PC-9 (cell line): Measurements from ENCODE around the gene MYO19. TPM values are rescaled to one million over a fixed set of nuclear protein-coding genes. Genes with fewer than 3 reads are reported as not detected.

Source experiments
- Bru-seq: library from RNA; stranded (reverse); fragments of 400-500 nt; gene quantifications from one replicate; lab custom pipeline; 2021; lab: Mats Ljungman, UMichigan
- BruChase-seq, 2 experiments: library from RNA; stranded (reverse); fragments of 400-500 nt; gene quantifications; one replicate each; lab custom pipeline; 2021; lab: Mats Ljungman, UMichigan
- BruUV-seq: library from RNA; stranded (reverse); fragments of 400-500 nt; replicated peaks from 2 replicates; lab custom pipeline; 2021; lab: Mats Ljungman, UMichigan
- CTCF ChIA-PET: fragments of 300-600 bp; sonication (Branson Sonifier 250); formaldehyde crosslinking; loops from one replicate; lab custom pipeline; 2022; ENCODE audit warnings: antibody characterized with exemption; lab: Charles Lee
- POLR2A ChIA-PET: fragments of 300-600 bp; sonication (Branson Sonifier 250); formaldehyde crosslinking; loops from one replicate; lab custom pipeline; 2022; ENCODE audit warnings: antibody characterized with exemption; ENCODE audit not compliant: unreplicated experiment; lab: Charles Lee
- DNase-seq, 2 experiments: peaks; one replicate each; pipeline versions ENCODE4 v3.0.0 to v3.0.0-alpha.2; 2015 to 2022; ENCODE audit warnings: mixed read lengths in 1 of 2
- H2AFZ ChIP-seq: fragments of 200-600 bp; sonication (generic); 2 replicates; pipeline ENCODE4 v1.8.1; 2017; ENCODE audit warnings: antibody characterized with exemption
- H3F3A ChIP-seq: fragments of 200-600 bp; sonication (generic); 2 replicates; pipeline ENCODE4 v1.8.1; 2017; ENCODE audit warnings: antibody characterized with exemption, mild to moderate bottlenecking, low read depth; ENCODE audit not compliant: insufficient read depth
- H3K27ac ChIP-seq: fragments of 200-600 bp; sonication (generic); 2 replicates; pipeline ENCODE4 v1.6.1; 2016; ENCODE audit warnings: mixed run types
- H3K27me3 ChIP-seq: fragments of 200-600 bp; sonication (generic); 2 replicates; pipeline ENCODE4 v1.6.1; 2016; ENCODE audit warnings: low read depth, mixed run types; ENCODE audit not compliant: insufficient read depth
- H3K36me3 ChIP-seq: fragments of 200-600 bp; sonication (generic); 2 replicates; pipeline ENCODE4 v1.6.1; 2016; ENCODE audit warnings: low read depth, mixed run types
- H3K4me1 ChIP-seq: fragments of 200-600 bp; sonication (generic); replicated peaks from 2 replicates; pipeline ENCODE4 v1.6.1; 2016; ENCODE audit warnings: mixed run types; ENCODE audit not compliant: insufficient read depth
- H3K4me2 ChIP-seq: fragments of 200-600 bp; sonication (generic); 2 replicates; pipeline ENCODE4 v1.6.1; 2017; ENCODE audit warnings: mixed run types
- H3K4me3 ChIP-seq: fragments of 200-600 bp; sonication (generic); 2 replicates; pipeline ENCODE4 v1.6.1; 2016; ENCODE audit warnings: mixed run types
- H3K79me2 ChIP-seq: fragments of 200-600 bp; sonication (generic); 2 replicates; pipeline ENCODE4 v1.6.1; 2017; ENCODE audit warnings: low read depth, mixed run types
- H3K9me2 ChIP-seq: fragments of 200-600 bp; sonication (generic); 2 replicates; pipeline ENCODE4 v1.8.1; 2017; ENCODE audit warnings: mild to moderate bottlenecking; ENCODE audit not compliant: insufficient read depth
- H3K9me3 ChIP-seq: fragments of 200-600 bp; sonication (generic); 2 replicates; pipeline ENCODE4 v1.8.1; 2016; ENCODE audit warnings: low read depth; ENCODE audit not compliant: insufficient read depth
- H4K20me1 ChIP-seq: fragments of 200-600 bp; sonication (generic); 2 replicates; pipeline ENCODE4 v1.8.1; 2017; ENCODE audit not compliant: insufficient read depth
- EZH2 ChIP-seq: fragments of 200-600 bp; sonication (generic); IDR thresholded peaks from 2 replicates; pipeline ENCODE4 v1.8.0; 2017; ENCODE audit warnings: antibody characterized with exemption, low read depth
- intact Hi-C: fragments of 100-400 bp; cut with micrococcal nuclease; formaldehyde crosslinking; loops from one replicate; pipeline ENCODE4 v1.10.0; 2022; ENCODE audit not compliant: unreplicated experiment
- long read RNA-seq: library from polyadenylated mRNA; stranded (forward); transcript quantifications from one replicate; pipeline ENCODE4 v2.0.0, GENCODE V29; 2022
- total RNA-seq: library from RNA; stranded (reverse); gene quantifications from 2 replicates; pipeline ENCODE4 v1.2.3, GENCODE V29; 2021
- TF ChIP-seq, protein P1 (sequence below): fragments of 200-600 bp; sonication (generic); conservative IDR thresholded peaks from 2 replicates; pipeline ENCODE4 v1.6.1; 2017; ENCODE audit warnings: mixed run types, antibody characterized with exemption, mild to moderate bottlenecking, moderate library complexity

MYO19 gene
- total RNA-seq (110 and 115 TPM in 2 replicates), Bru-seq, nascent RNA (percentile 84 among the genes with signal in this experiment), BruChase-seq, experiment 1, labeled RNA remaining after a 2-hour chase (percentile 89 among the genes with signal in this experiment), BruChase-seq, experiment 2, labeled RNA remaining after a 6-hour chase (percentile 92 among the genes with signal in this experiment)
- long read RNA-seq, full-length matches to known transcripts, result 8 of 38 reads
- long read RNA-seq, partial matches to known transcripts, result 10 of 38 reads
- long read RNA-seq, other reads (novel, unspliced or antisense), result 20 of 38 reads

DNA sequence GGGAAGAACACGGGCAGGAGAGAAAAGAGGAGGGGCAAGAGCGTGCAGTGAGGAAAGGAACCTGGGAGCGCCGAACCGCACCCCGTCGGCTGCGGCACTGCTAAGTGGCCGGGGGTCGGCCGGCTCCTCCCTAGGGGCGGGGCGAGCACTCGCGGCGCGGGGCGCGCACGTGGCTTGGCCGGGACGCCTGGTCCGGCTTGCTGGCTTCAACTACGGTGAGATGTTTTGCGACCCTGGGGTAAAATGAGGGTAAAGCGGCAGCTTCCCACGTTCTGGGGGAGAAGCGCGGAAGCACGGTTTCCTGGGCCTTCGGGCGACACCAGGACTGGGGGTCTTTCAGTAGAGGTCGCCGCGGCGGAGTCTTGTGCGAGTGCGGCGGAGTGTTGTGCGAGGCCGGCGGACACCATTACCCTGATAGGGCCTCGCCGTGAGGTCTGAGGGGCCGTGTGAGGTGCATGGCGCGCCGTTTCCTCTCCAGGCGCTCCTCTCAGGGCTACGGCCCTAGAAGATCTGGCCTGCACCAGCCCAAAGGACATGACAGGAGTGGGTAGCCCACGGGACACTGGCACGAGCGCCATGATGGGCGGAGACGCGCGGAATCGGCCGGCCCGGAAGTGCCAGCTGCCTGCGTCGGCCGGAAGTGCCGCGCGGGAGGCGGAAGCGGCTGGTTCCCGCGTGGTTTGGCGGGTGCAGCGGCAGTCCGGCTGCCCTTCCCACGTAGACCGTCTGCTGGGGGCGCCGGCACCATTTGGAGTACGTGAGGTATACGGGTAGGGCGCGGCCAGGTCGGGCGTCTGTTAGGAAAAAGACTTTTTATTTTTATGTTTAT lies at the start of gene MYO19, which contains the start of gene PIGW:
MYO19 (minus strand) TSS at position 29 of the 829 bp plus-strand sequence. CDS start 2,330 bp downstream, outside the sequence.
PIGW (plus strand) TSS at position 148 of the 829 bp plus-strand sequence. CDS start 2,115 bp downstream, outside the sequence.
- intact Hi-C loops, result loop anchor here (1.0 to 2.0 kb wide), 2 partner anchors 9 to 48 kb away; partner anchors contain the start of genes GGNBP2 and ZNHIT3
- Histone ChIP-seq H3K27ac (peak within 1 kb of the TSS; percentile 91), H3K9me2 (no peaks in the 10 kb centered on the region), H4K20me1 (no peaks in the 10 kb centered on the region), H3K4me1 (peaks cover 15% of the 10 kb centered on the region; the same call in 1 of the 2 replicates), H2AFZ (peak within 1 kb of the TSS; percentile 98), H3K36me3 (peaks cover 5% of the 10 kb centered on the region; the same call in 1 of the 2 replicates), H3K79me2 (peaks cover 49% of the 10 kb centered on the region), H3K9me3 (no peaks in the 10 kb centered on the region), H3K27me3 (no peaks in the 10 kb centered on the region), H3K4me3 (peak within 1 kb of the TSS; percentile 99), H3F3A (peaks cover 22% of the 10 kb centered on the region; the same call in 1 of the 2 replicates), H3K4me2 (peak within 1 kb of the TSS; percentile 94)
- peak; percentile 82 to 93 for DNase-seq
- BruUV-seq, result no TSS peak
- POLR2A ChIA-PET, result interaction anchor here (0.6 to 1.0 kb wide), 3 partner anchors 10 to 803 kb away, joined by 3 to 5 read pairs (median 3); partner anchors contain the start of genes GGNBP2 and RASL10B
- TF ChIP-seq, protein P1, sequence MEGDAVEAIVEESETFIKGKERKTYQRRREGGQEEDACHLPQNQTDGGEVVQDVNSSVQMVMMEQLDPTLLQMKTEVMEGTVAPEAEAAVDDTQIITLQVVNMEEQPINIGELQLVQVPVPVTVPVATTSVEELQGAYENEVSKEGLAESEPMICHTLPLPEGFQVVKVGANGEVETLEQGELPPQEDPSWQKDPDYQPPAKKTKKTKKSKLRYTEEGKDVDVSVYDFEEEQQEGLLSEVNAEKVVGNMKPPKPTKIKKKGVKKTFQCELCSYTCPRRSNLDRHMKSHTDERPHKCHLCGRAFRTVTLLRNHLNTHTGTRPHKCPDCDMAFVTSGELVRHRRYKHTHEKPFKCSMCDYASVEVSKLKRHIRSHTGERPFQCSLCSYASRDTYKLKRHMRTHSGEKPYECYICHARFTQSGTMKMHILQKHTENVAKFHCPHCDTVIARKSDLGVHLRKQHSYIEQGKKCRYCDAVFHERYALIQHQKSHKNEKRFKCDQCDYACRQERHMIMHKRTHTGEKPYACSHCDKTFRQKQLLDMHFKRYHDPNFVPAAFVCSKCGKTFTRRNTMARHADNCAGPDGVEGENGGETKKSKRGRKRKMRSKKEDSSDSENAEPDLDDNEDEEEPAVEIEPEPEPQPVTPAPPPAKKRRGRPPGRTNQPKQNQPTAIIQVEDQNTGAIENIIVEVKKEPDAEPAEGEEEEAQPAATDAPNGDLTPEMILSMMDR, result no peak
- no peak for TF ChIP-seq EZH2
- CTCF ChIA-PET, result no interaction called here

DNA sequence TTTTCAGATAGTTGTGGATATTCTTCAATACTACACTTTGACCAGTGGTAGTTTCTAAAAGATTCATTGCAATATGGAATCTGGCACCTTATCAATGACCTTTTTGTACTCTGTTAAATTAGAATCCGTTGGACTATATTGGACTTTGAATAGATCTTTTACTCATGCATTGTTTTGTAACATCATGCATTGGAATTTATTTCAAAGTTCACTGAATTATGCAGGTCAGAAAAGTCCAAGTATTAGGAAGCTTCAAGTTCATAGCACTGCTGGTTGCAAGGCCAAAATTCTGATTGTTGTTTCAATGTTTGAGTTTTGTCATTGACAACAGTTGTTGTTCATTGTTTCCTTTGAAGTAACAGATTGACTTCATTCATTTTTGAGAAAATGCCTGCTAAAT lies 49.1 kb upstream of the MYO19 start:
- H3K36me3 ChIP-seq, result peaks cover 34% of the 10 kb centered on the region
- no peak overlapping the region for H3K4me2 ChIP-seq
- H2AFZ ChIP-seq, result no peak overlapping the region
- no peak for TF ChIP-seq EZH2
- TF ChIP-seq, protein P1, result no peak
- ChIA-PET POLR2A (no interaction called here), CTCF (no interaction called here)
- no peak overlapping the region for H3K4me3 ChIP-seq
- H3K4me1 ChIP-seq, result no peaks in the 10 kb centered on the region
- H3K9me3 ChIP-seq, result no peaks in the 10 kb centered on the region
- no peaks in the 10 kb centered on the region for H3K27me3 ChIP-seq
- no peak for DNase-seq
- intact Hi-C loops, result no loop called here
- BruUV-seq, result no TSS peak
- no peaks in the 10 kb centered on the region for H3K79me2 ChIP-seq
- no peaks in the 10 kb centered on the region for H3K9me2 ChIP-seq
- no peak overlapping the region for H3K27ac ChIP-seq
- peaks cover 7% of the 10 kb centered on the region; the same call in 1 of the 2 replicates for H3F3A ChIP-seq
- H4K20me1 ChIP-seq, result peaks cover 18% of the 10 kb centered on the region; the same call in 1 of the 2 replicates

- H3K79me2 ChIP-seq, result peaks cover 8% of the 10 kb centered on the region; the same call in 1 of the 2 replicates
- H3F3A ChIP-seq, result no peaks in the 10 kb centered on the region; the same call in 1 of the 2 replicates
- no peak overlapping the region for H3K4me2 ChIP-seq
- no peak overlapping the region for H2AFZ ChIP-seq
- no TSS peak for BruUV-seq
- TF ChIP-seq EZH2, result no peak
- TF ChIP-seq, protein P1, result no peak
- no peak for DNase-seq
- intact Hi-C loops, result no loop called here
- no peaks in the 10 kb centered on the region for H3K27me3 ChIP-seq
- H3K9me2 ChIP-seq, result no peaks in the 10 kb centered on the region
- H4K20me1 ChIP-seq, result peaks cover 29% of the 10 kb centered on the region
- CTCF ChIA-PET, result no interaction called here
- POLR2A ChIA-PET, result no interaction called here
- H3K4me3 ChIP-seq, result no peak overlapping the region
- H3K36me3 ChIP-seq, result peaks cover 37% of the 10 kb centered on the region
- no peaks in the 10 kb centered on the region for H3K9me3 ChIP-seq
- no peak overlapping the region for H3K27ac ChIP-seq
- H3K4me1 ChIP-seq, result no peaks in the 10 kb centered on the region
These were observed 44.0 kb upstream of the MYO19 start for GRCh38 chr17:36578671-36579070.
